ENCODE results near the gene PDLIM3. TPM values are rescaled to one million over a fixed set of nuclear protein-coding genes. Genes with fewer than 3 reads are reported as not detected.

PDLIM3 gene
- total RNA-seq, 6 donors from 2014 or later: 15.9 to 183 (median 42.2) TPM

DNA sequence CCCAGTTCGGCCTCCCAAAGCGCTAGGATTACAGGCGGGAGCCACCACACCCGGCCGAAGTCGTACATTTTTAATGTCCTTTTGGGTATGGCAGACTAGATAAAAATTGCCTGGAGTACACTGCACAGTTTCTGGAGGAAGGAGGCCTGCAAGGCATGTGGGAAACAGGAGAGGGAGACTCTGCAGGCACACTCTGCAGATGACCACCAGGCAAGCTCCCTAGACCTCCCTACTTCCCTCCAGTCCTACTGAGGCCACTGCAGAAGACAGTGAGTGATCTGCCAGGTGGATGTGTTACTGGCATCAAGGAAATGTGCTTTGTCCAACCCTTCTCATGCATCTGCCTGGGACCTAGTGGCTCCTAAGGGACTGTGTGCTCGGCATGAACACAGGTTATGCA, 11.4 kb downstream of the PDLIM3 start:
- Histone ChIP-seq H3K36me3 (peaks cover 0 to 3% (median 0%) of the 10 kb centered on the region in 4 donors), H3K4me1 (no peaks in the 10 kb centered on the region), H3K4me3 (no peak overlapping the region), H3K27me3 (no peaks in the 10 kb centered on the region), H3K27ac (no peak overlapping the region), H3K9me3 (peaks cover 0 to 6% (median 0%) of the 10 kb centered on the region in 4 donors)
- no peak for TF ChIP-seq EP300 (IDR thresholded peaks at IDR 0.05)
- no peak for TF ChIP-seq POLR2AphosphoS5 (IDR thresholded peaks at IDR 0.05)
- no peak for TF ChIP-seq POLR2A (IDR thresholded peaks at IDR 0.05)
- TF ChIP-seq, protein P1, sequence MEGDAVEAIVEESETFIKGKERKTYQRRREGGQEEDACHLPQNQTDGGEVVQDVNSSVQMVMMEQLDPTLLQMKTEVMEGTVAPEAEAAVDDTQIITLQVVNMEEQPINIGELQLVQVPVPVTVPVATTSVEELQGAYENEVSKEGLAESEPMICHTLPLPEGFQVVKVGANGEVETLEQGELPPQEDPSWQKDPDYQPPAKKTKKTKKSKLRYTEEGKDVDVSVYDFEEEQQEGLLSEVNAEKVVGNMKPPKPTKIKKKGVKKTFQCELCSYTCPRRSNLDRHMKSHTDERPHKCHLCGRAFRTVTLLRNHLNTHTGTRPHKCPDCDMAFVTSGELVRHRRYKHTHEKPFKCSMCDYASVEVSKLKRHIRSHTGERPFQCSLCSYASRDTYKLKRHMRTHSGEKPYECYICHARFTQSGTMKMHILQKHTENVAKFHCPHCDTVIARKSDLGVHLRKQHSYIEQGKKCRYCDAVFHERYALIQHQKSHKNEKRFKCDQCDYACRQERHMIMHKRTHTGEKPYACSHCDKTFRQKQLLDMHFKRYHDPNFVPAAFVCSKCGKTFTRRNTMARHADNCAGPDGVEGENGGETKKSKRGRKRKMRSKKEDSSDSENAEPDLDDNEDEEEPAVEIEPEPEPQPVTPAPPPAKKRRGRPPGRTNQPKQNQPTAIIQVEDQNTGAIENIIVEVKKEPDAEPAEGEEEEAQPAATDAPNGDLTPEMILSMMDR (IDR thresholded peaks at IDR 0.05): no peak
- 83 to 93% methylated on average over 7 of the region's 7 CpGs for WGBS, 2 donors
- ATAC-seq (ENCODE audit: low FRiP score in 2 of 2) (no peak), DNase-seq (no peak)

DNA sequence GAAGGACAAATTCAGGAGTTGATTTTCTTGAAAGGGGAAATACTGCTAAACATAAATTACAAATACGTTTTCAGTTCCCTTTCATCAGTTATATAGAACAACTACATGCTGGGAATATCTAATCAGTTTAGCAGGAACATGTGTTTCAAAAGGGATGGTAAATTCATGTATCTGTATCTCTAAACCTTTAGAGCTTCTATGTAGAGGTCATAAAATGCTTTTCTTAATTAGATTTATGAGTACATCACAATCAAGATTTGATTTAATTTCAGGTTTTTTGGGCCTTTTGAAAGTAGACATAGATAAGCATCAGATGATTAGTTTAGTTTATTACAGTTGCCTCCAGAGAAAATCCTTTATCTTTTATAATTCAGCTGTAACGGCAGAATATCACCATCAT, 12.9 kb downstream of the PDLIM3 start:
- Histone ChIP-seq H3K27ac (no peak overlapping the region), H3K27me3 (no peaks in the 10 kb centered on the region), H3K4me1 (no peaks in the 10 kb centered on the region), H3K9me3 (peaks cover 0 to 6% (median 0%) of the 10 kb centered on the region in 4 donors), H3K36me3 (peaks cover 0 to 3% (median 0%) of the 10 kb centered on the region in 4 donors), H3K4me3 (no peak overlapping the region)
- DNase-seq (no peak), ATAC-seq (ENCODE audit: low FRiP score in 2 of 2) (no peak)
- WGBS, 2 donors: 79% methylated on average over 2 of the region's 2 CpGs; no CpG with 5 or more reads in 1 of the 2 donors
- TF ChIP-seq POLR2A (IDR thresholded peaks at IDR 0.05) (no peak), EP300 (IDR thresholded peaks at IDR 0.05) (no peak), POLR2AphosphoS5 (IDR thresholded peaks at IDR 0.05) (no peak)
- TF ChIP-seq, protein P1 (IDR thresholded peaks at IDR 0.05): no peak

DNA sequence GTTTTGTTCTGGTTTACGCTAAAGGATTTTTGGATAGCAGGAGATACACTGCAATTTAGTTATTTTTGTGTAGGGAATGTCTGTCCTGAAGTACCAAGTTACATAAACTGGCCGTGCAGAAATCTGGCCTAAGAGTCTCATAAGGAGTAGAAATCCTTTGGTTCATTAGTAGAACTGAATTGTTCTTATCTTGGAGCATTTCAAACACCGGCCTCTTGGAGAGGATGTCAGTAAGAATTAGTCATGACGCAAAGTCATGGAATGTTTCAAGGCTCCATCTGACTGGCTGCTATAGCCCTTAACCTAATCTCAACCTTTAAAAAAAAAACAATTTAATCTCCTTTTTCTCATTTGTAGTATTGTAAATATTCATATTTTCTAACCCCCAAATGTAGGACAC, 15.2 kb downstream of the PDLIM3 start:
- peak; percentile 55 to 56 for ATAC-seq (ENCODE audit: low FRiP score in 2 of 2)
- TF ChIP-seq, protein P1 (IDR thresholded peaks at IDR 0.05): no peak
- no peaks in the 10 kb centered on the region for H3K27me3 ChIP-seq
- H3K36me3 ChIP-seq: peaks cover 0 to 3% (median 0%) of the 10 kb centered on the region in 4 donors
- WGBS, 2 donors: 59 to 65% methylated on average over 4 of the region's 4 CpGs
- peak overlapping the region in 1 of 4 donors; percentile 11 for H3K27ac ChIP-seq
- no peak for DNase-seq
- no peaks in the 10 kb centered on the region for H3K9me3 ChIP-seq
- H3K4me3 ChIP-seq: no peak overlapping the region
- H3K4me1 ChIP-seq: no peaks in the 10 kb centered on the region

DNA sequence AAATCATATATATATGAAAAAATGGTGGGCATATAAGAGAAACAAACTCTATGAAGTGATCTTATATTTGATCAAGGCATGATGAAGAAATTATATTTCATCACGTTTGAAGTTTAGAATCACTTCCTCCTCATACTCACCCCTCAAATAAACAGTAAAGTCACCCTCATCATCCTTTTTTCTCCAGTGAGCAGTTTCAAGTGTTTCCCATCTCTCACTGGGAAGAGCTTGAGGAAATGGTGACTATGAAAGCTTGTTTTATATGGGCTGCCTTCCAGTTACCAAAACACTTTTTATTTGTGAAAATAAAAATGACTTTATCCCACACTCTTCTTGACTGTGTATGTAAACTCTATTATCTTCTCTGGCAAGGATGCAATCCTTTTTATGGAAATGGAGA, 16.8 kb downstream of the PDLIM3 start:
- peaks cover 0 to 6% (median 3%) of the 10 kb centered on the region in 4 donors for H3K4me1 ChIP-seq
- no peak for DNase-seq
- 0 to 22% methylated on average over 1 of the region's 1 CpG for WGBS, 2 donors
- no peak overlapping the region for H3K27ac ChIP-seq
- no peaks in the 10 kb centered on the region for H3K9me3 ChIP-seq
- H3K36me3 ChIP-seq: peaks cover 0 to 3% (median 0%) of the 10 kb centered on the region in 4 donors
- ATAC-seq (ENCODE audit: low FRiP score in 2 of 2): no peak
- H3K27me3 ChIP-seq: no peaks in the 10 kb centered on the region
- TF ChIP-seq, protein P1 (IDR thresholded peaks at IDR 0.05): no peak
- TF ChIP-seq POLR2A (IDR thresholded peaks at IDR 0.05) (no peak), POLR2AphosphoS5 (IDR thresholded peaks at IDR 0.05) (no peak), EP300 (IDR thresholded peaks at IDR 0.05) (no peak)
- H3K4me3 ChIP-seq: no peak overlapping the region

DNA sequence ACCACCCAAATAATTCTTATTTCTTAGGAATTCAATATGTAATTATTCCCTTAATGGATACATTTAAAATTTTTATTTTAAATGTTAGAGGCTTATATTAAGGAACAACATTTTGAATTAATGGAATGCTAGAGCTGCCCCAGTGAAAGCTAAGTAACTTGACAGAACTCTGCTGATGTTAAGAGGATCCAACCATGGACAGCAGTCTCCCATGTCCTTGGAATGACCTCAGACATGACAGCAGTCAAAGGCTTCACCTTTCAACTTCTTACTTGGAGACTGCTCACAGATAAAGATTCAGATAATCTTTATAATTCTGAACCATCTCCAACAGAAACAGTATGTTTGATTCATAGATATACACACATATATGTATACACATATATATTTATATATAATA, 17.2 kb downstream of the PDLIM3 start:
- DNase-seq: no peak
- Histone ChIP-seq H3K9me3 (no peaks in the 10 kb centered on the region), H3K36me3 (peaks cover 0 to 2% (median 0%) of the 10 kb centered on the region in 4 donors), H3K4me1 (peaks cover 3 to 10% (median 6%) of the 10 kb centered on the region in 4 donors), H3K27ac (no peak overlapping the region), H3K4me3 (no peak overlapping the region), H3K27me3 (no peaks in the 10 kb centered on the region)
- TF ChIP-seq, protein P1 (IDR thresholded peaks at IDR 0.05): no peak
- TF ChIP-seq EP300 (IDR thresholded peaks at IDR 0.05) (no peak), POLR2AphosphoS5 (IDR thresholded peaks at IDR 0.05) (no peak), POLR2A (IDR thresholded peaks at IDR 0.05) (no peak)
- ATAC-seq (ENCODE audit: low FRiP score in 2 of 2): no peak
